Kidney (tissue), 14 donors: ENCODE measurements around the gene GAB4. TPM values are rescaled to one million over a fixed set of nuclear protein-coding genes. Genes with fewer than 3 reads are reported as not detected.
A peak's percentile ranks its signal among the peaks of the same experiment; 100 is the strongest.

Experiments
- DNase-seq, 5 donors: peaks; one replicate each; pipeline ENCODE4 v3.0.0-alpha.2; 2013 to 2020
- FAIRE-seq: peaks from 2 replicates; lab custom pipeline; 2012; peaks lifted over from hg19 to GRCh38; lab: Jason Lieb, UNC
- H3K27ac ChIP-seq, 2 donors: one replicate each; pipeline ENCODE4 v1.7.0; 2013; ENCODE audit warnings: low read depth in 2 of 2, low read length in 2 of 2, inconsistent platforms in 1 of 2
- H3K27me3 ChIP-seq: one replicate; pipeline ENCODE4 v1.7.1; 2013; ENCODE audit warnings: low read length, inconsistent platforms; ENCODE audit not compliant: control insufficient read depth, insufficient read depth
- H3K36me3 ChIP-seq, 3 donors: one replicate each; pipeline versions ENCODE4 v1.7.0 to v1.7.1; 2013; ENCODE audit warnings: low read length in 3 of 3, control low read depth in 1 of 3, inconsistent platforms in 1 of 3; ENCODE audit not compliant: insufficient read depth in 3 of 3, control insufficient read depth in 2 of 3
- H3K4me1 ChIP-seq, 3 donors: one replicate each; pipeline versions ENCODE4 v1.7.0 to v1.7.1; 2013; ENCODE audit warnings: low read length in 3 of 3, inconsistent platforms in 1 of 3, low read depth in 1 of 3; ENCODE audit not compliant: control insufficient read depth in 2 of 3, insufficient read depth in 2 of 3
- H3K4me3 ChIP-seq, 3 donors: one replicate each; pipeline versions ENCODE4 v1.7.0 to v1.8.1; 2013; ENCODE audit warnings: low read length in 3 of 3, control low read depth in 1 of 3, inconsistent platforms in 1 of 3
- H3K9ac ChIP-seq, 3 donors: one replicate each; pipeline versions ENCODE4 v1.7.0 to v1.7.1; 2013; ENCODE audit warnings: low read length in 3 of 3, control low read depth in 1 of 3, inconsistent platforms in 1 of 3
- H3K9me3 ChIP-seq, 3 donors: one replicate each; pipeline versions ENCODE4 v1.7.0 to v1.7.1; 2013; ENCODE audit warnings: low read length in 3 of 3, control low read depth in 1 of 3, inconsistent platforms in 1 of 3; ENCODE audit not compliant: control insufficient read depth in 2 of 3, insufficient read depth in 1 of 3
- CTCF ChIP-seq: IDR thresholded peaks from 3 replicates; pipeline ENCODE4 v1.5.1; 2012; ENCODE audit warnings: mild to moderate bottlenecking, moderate library complexity, borderline replicate concordance; ENCODE audit not compliant: insufficient read depth; ENCODE audit errors: extremely low read depth
- intact Hi-C: fragments of 100-400 bp; cut with DNase I; formaldehyde crosslinking; loops from one replicate; pipeline ENCODE4 v1.11.1; 2022
- polyA plus RNA-seq: library from polyadenylated mRNA; stranded (reverse); fragments of 350-450 nt; fragmentation: Illumina TruSeq; extraction: RNeasy Lipid Tissue Mini Kit (QIAGEN cat#74804); gene quantifications from one replicate; pipeline ENCODE4 v1.2.3, GENCODE V29; 2014; ENCODE audit warnings: low read depth, low replicate concordance; ENCODE audit not compliant: insufficient read depth
- total RNA-seq: library from RNA; stranded (reverse); fragmentation: NEBNext Ultra II Directional; extraction: Animal tissue kit (Norgen Biotek cat#: 25700); gene quantifications from one replicate; pipeline ENCODE4 v1.2.1, GENCODE V29; 2021
- donor health status: control.
- donor health status: control.
- donor health status: control.
- donor health status: control.
- donor health status: control.
- donor health status: DM: yes; HTN: yes; CAD: no.
- donor health status: Normal renal cell carcinoma (clear cell type).

GAB4 gene
- total and polyA plus RNA-seq, 2 donors from 2014 or later = not detected

- no peak for DNase-seq
- peaks cover 0 to 2% (median 0%) of the 10 kb centered on the region in 3 donors for H3K9me3 ChIP-seq
- H3K4me1 ChIP-seq = no peaks in the 10 kb centered on the region
- FAIRE-seq = no peak
- no peak overlapping the region for H3K4me3 ChIP-seq
- no peak overlapping the region for H3K27ac ChIP-seq
- no peaks in the 10 kb centered on the region for H3K36me3 ChIP-seq
- H3K27me3 ChIP-seq = no peaks in the 10 kb centered on the region
- no peak for TF ChIP-seq CTCF
- intact Hi-C loops = no loop called here
- no peak overlapping the region for H3K9ac ChIP-seq
Observed at GRCh38 chr22:17007257-17007656, 765 bp downstream of the GAB4 start.

DNA sequence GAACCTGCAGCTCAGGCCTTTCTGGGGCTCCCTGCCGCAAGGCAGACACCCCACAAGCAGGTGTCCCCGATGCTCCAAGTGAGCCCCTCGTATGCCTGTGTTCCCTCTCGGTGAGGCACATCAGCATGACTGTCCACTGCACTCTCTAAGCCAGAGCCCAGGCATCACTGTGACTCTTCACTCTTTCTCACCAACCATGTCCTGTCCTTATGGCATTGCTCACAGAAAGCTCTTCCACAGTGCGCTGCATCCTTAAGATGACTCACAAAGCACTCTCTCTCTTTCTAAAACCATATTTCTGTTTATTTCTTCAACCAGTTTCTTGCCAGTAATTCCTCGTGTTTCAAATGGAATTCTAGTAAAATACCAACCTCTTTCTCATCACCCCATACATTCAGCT lies 18.1 kb downstream of the GAB4 start:
- Histone ChIP-seq H3K9me3 (no peaks in the 10 kb centered on the region), H3K4me1 (no peaks in the 10 kb centered on the region), H3K4me3 (no peak overlapping the region), H3K27me3 (no peaks in the 10 kb centered on the region), H3K27ac (no peak overlapping the region), H3K9ac (no peak overlapping the region), H3K36me3 (no peaks in the 10 kb centered on the region)
- FAIRE-seq (no peak), DNase-seq (no peak)
- no peak for TF ChIP-seq CTCF
- intact Hi-C loops = no loop called here

DNA sequence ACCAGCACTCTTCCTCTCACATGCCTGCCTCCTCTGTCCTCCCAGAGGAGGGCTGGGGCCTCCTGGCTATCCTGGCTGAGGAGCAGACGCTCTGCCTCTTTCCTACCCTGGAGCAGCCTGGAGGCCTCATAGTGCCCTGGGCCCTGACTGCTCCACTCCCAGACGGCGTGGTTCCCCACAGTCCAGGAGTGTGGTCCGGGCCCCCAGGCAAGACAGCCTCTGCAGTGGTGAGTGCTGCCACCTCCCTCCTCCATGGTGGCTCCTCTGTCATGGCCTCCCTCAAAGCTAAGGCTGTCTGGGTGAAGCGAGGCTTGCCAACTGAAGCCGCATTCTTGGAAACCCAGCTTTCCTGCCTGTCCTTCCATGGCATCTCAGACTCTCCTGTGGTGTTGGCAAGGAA lies 19.8 kb downstream of the GAB4 start:
- H3K27ac ChIP-seq = no peak overlapping the region
- no peaks in the 10 kb centered on the region for H3K36me3 ChIP-seq
- H3K4me3 ChIP-seq = no peak overlapping the region
- H3K9ac ChIP-seq = no peak overlapping the region
- FAIRE-seq (no peak), DNase-seq (no peak)
- H3K27me3 ChIP-seq = no peaks in the 10 kb centered on the region
- H3K4me1 ChIP-seq = no peaks in the 10 kb centered on the region
- H3K9me3 ChIP-seq = peaks cover 0 to 8% (median 0%) of the 10 kb centered on the region in 3 donors
- TF ChIP-seq CTCF = no peak
- intact Hi-C loops = no loop called here

GRCh38 chr22:16987822-16988221 lies 20.2 kb downstream of the GAB4 start:
- H3K36me3 ChIP-seq = no peaks in the 10 kb centered on the region
- no peak overlapping the region for H3K27ac ChIP-seq
- no peak overlapping the region for H3K9ac ChIP-seq
- TF ChIP-seq CTCF = no peak
- no peaks in the 10 kb centered on the region for H3K4me1 ChIP-seq
- no peaks in the 10 kb centered on the region for H3K27me3 ChIP-seq
- DNase-seq (peak in 1 of 5 donors; percentile 49), FAIRE-seq (no peak)
- intact Hi-C loops = no loop called here
- H3K9me3 ChIP-seq = peaks cover 0 to 11% (median 3%) of the 10 kb centered on the region in 3 donors
- no peak overlapping the region for H3K4me3 ChIP-seq
